ENCODE results near the gene IGFL4.

Gene IGFL4

GRCh38 chr19:46036744-46037128, 4.1 kb downstream of the IGFL4 start:
- Histone ChIP-seq H3K36me3 (ENCODE audit: insufficient read depth, low read length) (no peaks in the 10 kb centered on the region; the same call in 1 of the 2 replicates), H3K27ac (ENCODE audit: low read depth, low read length, poor library complexity, severe bottlenecking) (no peak overlapping the region), H3K9me3 (ENCODE audit: low read length) (peaks cover 3% of the 10 kb centered on the region; the same call in 1 of the 2 replicates), H3K4me2 (ENCODE audit: low read length) (no peak overlapping the region), H3K9ac (ENCODE audit: low read length) (no peak overlapping the region), H3K27me3 (ENCODE audit: insufficient read depth, low read length) (peaks cover 10% of the 10 kb centered on the region; the same call in 1 of the 2 replicates), H2AFZ (ENCODE audit: low read length) (no peak overlapping the region), H3K9me2 (ENCODE audit: low read depth, low read length) (no peaks in the 10 kb centered on the region), H4K20me1 (ENCODE audit: insufficient read depth, low read length) (no peaks in the 10 kb centered on the region), H3F3A (ENCODE audit: insufficient read depth, low read length) (no peaks in the 10 kb centered on the region), H3K4me1 (ENCODE audit: insufficient read depth, low read length, severe bottlenecking) (no peaks in the 10 kb centered on the region), H3K4me3 (ENCODE audit: low read depth, low read length, poor library complexity, severe bottlenecking) (no peak overlapping the region), H3K79me2 (ENCODE audit: insufficient read depth, low read length) (no peaks in the 10 kb centered on the region)
- no peak for TF ChIP-seq EZH2 (IDR thresholded peaks at IDR 0.05; ENCODE audit: borderline replicate concordance, low read length)
- TF ChIP-seq, protein P1, sequence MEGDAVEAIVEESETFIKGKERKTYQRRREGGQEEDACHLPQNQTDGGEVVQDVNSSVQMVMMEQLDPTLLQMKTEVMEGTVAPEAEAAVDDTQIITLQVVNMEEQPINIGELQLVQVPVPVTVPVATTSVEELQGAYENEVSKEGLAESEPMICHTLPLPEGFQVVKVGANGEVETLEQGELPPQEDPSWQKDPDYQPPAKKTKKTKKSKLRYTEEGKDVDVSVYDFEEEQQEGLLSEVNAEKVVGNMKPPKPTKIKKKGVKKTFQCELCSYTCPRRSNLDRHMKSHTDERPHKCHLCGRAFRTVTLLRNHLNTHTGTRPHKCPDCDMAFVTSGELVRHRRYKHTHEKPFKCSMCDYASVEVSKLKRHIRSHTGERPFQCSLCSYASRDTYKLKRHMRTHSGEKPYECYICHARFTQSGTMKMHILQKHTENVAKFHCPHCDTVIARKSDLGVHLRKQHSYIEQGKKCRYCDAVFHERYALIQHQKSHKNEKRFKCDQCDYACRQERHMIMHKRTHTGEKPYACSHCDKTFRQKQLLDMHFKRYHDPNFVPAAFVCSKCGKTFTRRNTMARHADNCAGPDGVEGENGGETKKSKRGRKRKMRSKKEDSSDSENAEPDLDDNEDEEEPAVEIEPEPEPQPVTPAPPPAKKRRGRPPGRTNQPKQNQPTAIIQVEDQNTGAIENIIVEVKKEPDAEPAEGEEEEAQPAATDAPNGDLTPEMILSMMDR (IDR thresholded peaks at IDR 0.05; ENCODE audit: low read length), result no peak

- H3K36me3 ChIP-seq (ENCODE audit: insufficient read depth, low read length), result no peaks in the 10 kb centered on the region; the same call in 1 of the 2 replicates
- H3K79me2 ChIP-seq (ENCODE audit: insufficient read depth, low read length), result no peaks in the 10 kb centered on the region
- H3K4me1 ChIP-seq (ENCODE audit: insufficient read depth, low read length, severe bottlenecking), result no peaks in the 10 kb centered on the region
- H3K27me3 ChIP-seq (ENCODE audit: insufficient read depth, low read length), result peaks cover 10% of the 10 kb centered on the region; the same call in 1 of the 2 replicates
- H3K9me2 ChIP-seq (ENCODE audit: low read depth, low read length), result no peaks in the 10 kb centered on the region
- TF ChIP-seq EZH2 (IDR thresholded peaks at IDR 0.05; ENCODE audit: borderline replicate concordance, low read length), result no peak
- TF ChIP-seq, protein P1 (IDR thresholded peaks at IDR 0.05; ENCODE audit: low read length), result no peak
- H3K9me3 ChIP-seq (ENCODE audit: low read length), result peaks cover 3% of the 10 kb centered on the region; the same call in 1 of the 2 replicates
- no peaks in the 10 kb centered on the region for H3F3A ChIP-seq (ENCODE audit: insufficient read depth, low read length)
- H3K4me2 ChIP-seq (ENCODE audit: low read length), result no peak overlapping the region
- no peaks in the 10 kb centered on the region for H4K20me1 ChIP-seq (ENCODE audit: insufficient read depth, low read length)
- H3K27ac ChIP-seq (ENCODE audit: low read depth, low read length, poor library complexity, severe bottlenecking), result no peak overlapping the region
- H3K4me3 ChIP-seq (ENCODE audit: low read depth, low read length, poor library complexity, severe bottlenecking), result no peak overlapping the region
- no peak overlapping the region for H2AFZ ChIP-seq (ENCODE audit: low read length)
- H3K9ac ChIP-seq (ENCODE audit: low read length), result no peak overlapping the region
Measured at GRCh38 chr19:46035986-46036743, 4.6 kb downstream of the IGFL4 start.

- Histone ChIP-seq H3K9me3 (ENCODE audit: low read length) (peaks cover 3% of the 10 kb centered on the region; the same call in 1 of the 2 replicates), H3K9me2 (ENCODE audit: low read depth, low read length) (no peaks in the 10 kb centered on the region), H3K27me3 (ENCODE audit: insufficient read depth, low read length) (peaks cover 10% of the 10 kb centered on the region; the same call in 1 of the 2 replicates), H3K9ac (ENCODE audit: low read length) (no peak overlapping the region), H3K79me2 (ENCODE audit: insufficient read depth, low read length) (no peaks in the 10 kb centered on the region), H3K4me3 (ENCODE audit: low read depth, low read length, poor library complexity, severe bottlenecking) (no peak overlapping the region), H2AFZ (ENCODE audit: low read length) (no peak overlapping the region), H3K4me1 (ENCODE audit: insufficient read depth, low read length, severe bottlenecking) (no peaks in the 10 kb centered on the region), H3K27ac (ENCODE audit: low read depth, low read length, poor library complexity, severe bottlenecking) (no peak overlapping the region), H3F3A (ENCODE audit: insufficient read depth, low read length) (no peaks in the 10 kb centered on the region), H3K36me3 (ENCODE audit: insufficient read depth, low read length) (no peaks in the 10 kb centered on the region; the same call in 1 of the 2 replicates), H4K20me1 (ENCODE audit: insufficient read depth, low read length) (no peaks in the 10 kb centered on the region), H3K4me2 (ENCODE audit: low read length) (no peak overlapping the region)
- TF ChIP-seq, protein P1 (IDR thresholded peaks at IDR 0.05; ENCODE audit: low read length), result no peak
- TF ChIP-seq EZH2 (IDR thresholded peaks at IDR 0.05; ENCODE audit: borderline replicate concordance, low read length), result no peak
Measured at GRCh38 chr19:46035546-46035945, 5.3 kb downstream of the IGFL4 start.

All from OCI-LY1 (cell line).